GM12892 (cell line): ENCODE measurements around the gene HMGCS2.

Experiments
- POLR2A ChIP-seq: IDR thresholded peaks from 2 replicates; pipeline ENCODE4 v1.6.1; 2011; ENCODE audit warnings: low read depth, low read length, control low read depth
- TAF1 ChIP-seq: IDR thresholded peaks from 2 replicates; pipeline ENCODE4 v1.6.1; 2011; ENCODE audit warnings: low read depth, mild to moderate bottlenecking, control low read depth, low read length, borderline replicate concordance

DNA sequence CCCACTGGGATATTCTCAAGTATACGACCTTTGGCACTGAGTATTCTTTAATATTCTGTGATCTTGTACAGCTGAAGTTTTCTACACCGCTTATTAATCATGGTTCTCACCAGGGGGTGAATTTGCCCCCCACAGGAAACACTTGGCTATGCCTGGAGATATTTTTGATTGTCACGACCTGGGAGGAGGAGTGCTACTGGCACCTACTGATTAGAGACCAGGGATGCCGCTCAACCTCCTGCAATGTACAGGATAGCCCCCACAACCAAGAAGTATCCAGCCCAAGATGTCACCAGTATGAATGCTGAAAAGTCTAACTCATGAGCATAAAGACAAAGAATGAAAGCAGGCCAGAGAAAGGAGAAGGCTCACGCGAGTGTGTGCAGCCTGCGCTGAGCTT is 28.9 kb upstream of the HMGCS2 start:
- TF ChIP-seq POLR2A, result no peak
- no peak for TF ChIP-seq TAF1
